Measurements from ENCODE around the gene RAB23. TPM values are rescaled to one million over a fixed set of nuclear protein-coding genes. Genes with fewer than 3 reads are reported as not detected.

Gene RAB23
- total and polyA plus RNA-seq, 9 of the 15 experiments (the other 6 are each of a cell fraction or from before 2014, with no cell fraction given), result 3.4 to 18.0 (median 9.4) TPM

- no peaks in the 10 kb centered on the region for H3K9me1 ChIP-seq (ENCODE audit: control insufficient read depth, insufficient read depth, low read length)
- FAIRE-seq (no peak), ATAC-seq (no peak), DNase-seq (ENCODE audit: extremely low read depth in 1 of 4, low spot score in 3 of 4) (no peak)
- no peak overlapping the region for H2AFZ ChIP-seq (ENCODE audit: low read depth, low read length)
- H3K9me3 ChIP-seq (replicated peaks; ENCODE audit: control insufficient read depth, insufficient read depth, low read depth, low read length), result no peaks in the 10 kb centered on the region
- H3K79me2 ChIP-seq (ENCODE audit: control insufficient read depth, insufficient read depth, low read length), result no peaks in the 10 kb centered on the region
- no peaks in the 10 kb centered on the region for H4K20me1 ChIP-seq (replicated peaks; ENCODE audit: control insufficient read depth, insufficient read depth, low read length)
- H3K4me3 ChIP-seq, result no peak overlapping the region
- BruUV-seq (replicated peaks), result no TSS peak
- WGBS (ENCODE audit: insufficient coverage, low coverage, missing lambda C conversion rate), result 11% methylated on average over 2 of the region's 2 CpGs
- H3K27me3 ChIP-seq (ENCODE audit: control insufficient read depth in 2 of 2, insufficient read depth in 2 of 2, low read length in 2 of 2), result peaks cover 6 to 12% of the 10 kb centered on the region in 2 experiments
- H3K9ac ChIP-seq (ENCODE audit: insufficient read depth in 1 of 2, low read depth in 2 of 2, low read length in 2 of 2), result no peak overlapping the region
- in situ Hi-C loops (cut with MboI) (no loop called here), intact Hi-C loops (cut with micrococcal nuclease) (no loop called here)
- POLR2A ChIA-PET, result interaction anchor here (0.8 kb wide), 1 partner anchor 18 kb away, joined by 3 read pairs; no protein-coding TSS in a partner anchor
- no peaks in the 10 kb centered on the region for H3K36me3 ChIP-seq (ENCODE audit: control insufficient read depth, insufficient read depth, low read length)
- H3K27ac ChIP-seq (ENCODE audit: extremely low read depth, low read depth, low read length), result no peak overlapping the region
- no peak overlapping the region for H3K4me2 ChIP-seq (ENCODE audit: insufficient read depth, low read length)
- no peak for TF ChIP-seq SRSF1 (IDR thresholded peaks at IDR 0.05; ENCODE audit: low read depth, low read length)
- no peak for TF ChIP-seq BRCA1 (IDR thresholded peaks at IDR 0.05)
- no peak for TF ChIP-seq BRCA1 (CRISPR knock-in tag; IDR thresholded peaks at IDR 0.05)
- no peak for TF ChIP-seq GATAD2B (IDR thresholded peaks at IDR 0.05; ENCODE audit: borderline replicate concordance)
- no peak for TF ChIP-seq NELFE (IDR thresholded peaks at IDR 0.05; ENCODE audit: insufficient read depth, insufficient read length)
- TF ChIP-seq ATF1 (CRISPR knock-in tag; IDR thresholded peaks at IDR 0.05), result no peak
- TF ChIP-seq ATF1 (tag; IDR thresholded peaks at IDR 0.05), result no peak
- no peak for TF ChIP-seq E2F4 (CRISPR knock-in tag; IDR thresholded peaks at IDR 0.05; ENCODE audit: low read depth)
- no peak for TF ChIP-seq CREB1 (IDR thresholded peaks at IDR 0.05)
- TF ChIP-seq CREB1 (CRISPR knock-in tag; IDR thresholded peaks at IDR 0.05), result no peak
- no peak for TF ChIP-seq PHF20 (IDR thresholded peaks at IDR 0.05; ENCODE audit: partially characterized antibody)
- TF ChIP-seq KDM1A (IDR thresholded peaks at IDR 0.05), result no peak
- TF ChIP-seq GTF2E2 (tag; IDR thresholded peaks at IDR 0.05), result no peak
- no peaks in the 10 kb centered on the region; a peak in 1 of 5 replicates for H3K4me1 ChIP-seq (replicated peaks in 1 of 2; ENCODE audit: control insufficient read depth in 2 of 2, insufficient read depth in 2 of 2, low read length in 2 of 2)
- CTCF ChIA-PET (ENCODE audit: low intra/inter-chr PET ratio), result no interaction called here
These were observed 40.4 kb upstream of the RAB23 start for GRCh38 chr6:57262488-57262887.

Data from K562 (cell line).